HepG2 (cell line): ENCODE measurements around the gene ERFL. TPM values are rescaled to one million over a fixed set of nuclear protein-coding genes. Genes with fewer than 3 reads are reported as not detected.

Source experiments
- ATAC-seq: fragments of 200-7000 bp; cut with Tn5 transposase; 3 replicates; pipeline ENCODE4 v1.9.1; 2020; ENCODE audit warnings: mild to moderate bottlenecking, moderate library complexity
- BruUV-seq: library from RNA; stranded (reverse); fragments of 400-500 nt; replicated peaks from 2 replicates; lab custom pipeline; 2021; lab: Mats Ljungman, UMichigan
- CTCF ChIA-PET: fragments of 300-600 bp; formaldehyde crosslinking; extraction: SDS; loops from one replicate; lab custom pipeline; 2021; ENCODE audit warnings: low total read pairs, inconsistent platforms, low intra/inter-chr PET ratio; lab: Yijun Ruan, JAX
- POLR2A ChIA-PET: fragments of 350-600 bp; sonication (Branson Sonifier 250); formaldehyde crosslinking; loops from one replicate; lab custom pipeline; 2020; ENCODE audit warnings: antibody characterized with exemption, inconsistent platforms; lab: Yijun Ruan, JAX
- DNase-seq: peaks from one replicate; pipeline ENCODE4 v3.0.0-alpha.2; 2015; ENCODE audit warnings: low spot score
- FAIRE-seq: peaks from 3 replicates; lab custom pipeline; 2011; peaks lifted over from hg19 to GRCh38; lab: Jason Lieb, UNC
- H2AFZ ChIP-seq: one replicate; pipeline ENCODE4 v1.6.1; 2011; ENCODE audit warnings: low read length, inconsistent platforms
- H3K27ac ChIP-seq: fragments of 300-600 bp; 3 replicates; pipeline ENCODE4 v1.8.0; 2011; ENCODE audit warnings: mixed run types, mild to moderate bottlenecking, mixed read lengths, low read length, inconsistent platforms; ENCODE audit not compliant: insufficient read depth; ENCODE audit errors: extremely low read length
- H3K27me3 ChIP-seq, 2 experiments: fragments of 200-600 bp in 1 of 2; 2 replicates in 1 of 2; 3 replicates in 1 of 2; pipeline versions ENCODE4 v1.6.0 to v1.8.0; 2011; ENCODE audit warnings: low read length in 2 of 2, mild to moderate bottlenecking in 2 of 2, moderate library complexity in 2 of 2, inconsistent platforms in 1 of 2; ENCODE audit not compliant: insufficient read depth in 2 of 2, control insufficient read depth in 1 of 2
- H3K36me3 ChIP-seq, 2 experiments: fragments of 200-600 bp in 1 of 2; replicated peaks in 1 of 2; 2 replicates in 1 of 2; 3 replicates in 1 of 2; pipeline versions ENCODE4 v1.5.1 to v1.8.0; 2011; ENCODE audit warnings: low read length in 2 of 2, inconsistent platforms in 1 of 2; ENCODE audit not compliant: insufficient read depth in 2 of 2, control insufficient read depth in 1 of 2
- H3K4me1 ChIP-seq: 2 replicates; pipeline ENCODE4 v1.5.1; 2012; ENCODE audit warnings: low read length, inconsistent platforms; ENCODE audit not compliant: insufficient read depth
- H3K4me2 ChIP-seq: 2 replicates; pipeline ENCODE4 v1.6.0; 2011; ENCODE audit warnings: low read depth, low read length, inconsistent platforms
- H3K4me3 ChIP-seq, 3 experiments: fragments of 200-600 bp in 1 of 3; sonication (generic), shearing (Covaris generic) in 1 of 3; replicated peaks in 1 of 3; 2 replicates each; pipeline ENCODE4 v1.5.1; 2011 to 2016; ENCODE audit warnings: low read length in 3 of 3, inconsistent platforms in 2 of 3, low read depth in 2 of 3, mild to moderate bottlenecking in 2 of 3, control low read depth in 1 of 3, mixed read lengths in 1 of 3; ENCODE audit not compliant: insufficient read depth in 1 of 3
- H3K79me2 ChIP-seq: one replicate; pipeline ENCODE4 v1.6.1; 2011; ENCODE audit warnings: low read length, inconsistent platforms; ENCODE audit not compliant: insufficient read depth
- H3K9ac ChIP-seq: 2 replicates; pipeline ENCODE4 v1.6.0; 2011; ENCODE audit warnings: mild to moderate bottlenecking, low read depth, low read length, inconsistent platforms; ENCODE audit not compliant: insufficient read depth
- H3K9me3 ChIP-seq: 2 replicates; pipeline ENCODE4 v1.5.1; 2012; ENCODE audit warnings: mild to moderate bottlenecking, low read length
- H4K20me1 ChIP-seq: 2 replicates; pipeline ENCODE4 v1.6.0; 2011; ENCODE audit warnings: inconsistent platforms, mild to moderate bottlenecking, low read length, moderate library complexity; ENCODE audit not compliant: insufficient read depth
- EED ChIP-seq: sonication (generic); formaldehyde crosslinking; IDR thresholded peaks from 2 replicates; pipeline ENCODE4 v1.5.0; 2020; ENCODE audit warnings: mild to moderate bottlenecking, missing genetic modification reagents
- HNF4G ChIP-seq, 2 experiments: sonication (generic) in 1 of 2; formaldehyde crosslinking in 1 of 2; IDR thresholded peaks; 2 replicates each; pipeline versions ENCODE4 v1.4.0 to v1.6.1; 2011 to 2020; ENCODE audit warnings: borderline replicate concordance in 2 of 2, low read depth in 2 of 2, mild to moderate bottlenecking in 2 of 2, low read length in 1 of 2, missing genetic modification reagents in 1 of 2, moderate library complexity in 1 of 2
- ISX ChIP-seq: sonication (generic); formaldehyde crosslinking; conservative IDR thresholded peaks from 2 replicates; pipeline ENCODE4 v1.5.0; 2020; ENCODE audit warnings: missing genetic modification reagents
- KDM1A ChIP-seq: IDR thresholded peaks from 2 replicates; pipeline ENCODE4 v1.6.1; 2016; ENCODE audit warnings: missing compliant biosample characterization
- KMT2B ChIP-seq: IDR thresholded peaks from 2 replicates; pipeline ENCODE4 v1.6.1; 2016; ENCODE audit warnings: missing genetic modification reagents, missing compliant biosample characterization
- MEF2D ChIP-seq: sonication (generic); formaldehyde crosslinking; IDR thresholded peaks from 2 replicates; pipeline ENCODE4 v1.5.1; 2020; ENCODE audit warnings: mild to moderate bottlenecking, missing genetic modification reagents
- PRPF4 ChIP-seq: fragments of 200-400 bp; formaldehyde crosslinking; IDR thresholded peaks from 2 replicates; pipeline ENCODE4 v1.6.1; 2016; ENCODE audit warnings: low read length, low read depth; ENCODE audit not compliant: poor library complexity, severe bottlenecking
- RFX3 ChIP-seq: IDR thresholded peaks from 2 replicates; pipeline ENCODE4 v1.6.1; 2016; ENCODE audit warnings: missing biosample characterization, missing genetic modification reagents
- SAFB2 ChIP-seq: sonication (generic); formaldehyde crosslinking; IDR thresholded peaks from 2 replicates; pipeline ENCODE4 v1.5.1; 2020; ENCODE audit warnings: missing genetic modification reagents, low read depth, mild to moderate bottlenecking, borderline replicate concordance
- ZFP62 ChIP-seq: sonication (generic); formaldehyde crosslinking; IDR thresholded peaks from 2 replicates; pipeline ENCODE4 v1.4.0; 2020; ENCODE audit warnings: missing genetic modification reagents
- ZNF24 ChIP-seq: fragments of 450-650 bp; IDR thresholded peaks from 2 replicates; pipeline ENCODE4 v1.6.1; 2017; ENCODE audit warnings: antibody characterized with exemption, mild to moderate bottlenecking
- ZNF256 ChIP-seq: sonication (generic); formaldehyde crosslinking; conservative IDR thresholded peaks from 2 replicates; pipeline ENCODE4 v1.4.0; 2020; ENCODE audit warnings: missing genetic modification reagents
- ZNF3 ChIP-seq: IDR thresholded peaks from 2 replicates; pipeline ENCODE4 v1.7.0; 2017; ENCODE audit warnings: inconsistent platforms
- ZNF337 ChIP-seq: sonication (generic); formaldehyde crosslinking; IDR thresholded peaks from 2 replicates; pipeline ENCODE4 v1.5.1; 2020; ENCODE audit warnings: missing genetic modification reagents, low read depth, mild to moderate bottlenecking, borderline replicate concordance
- ZNF530 ChIP-seq: sonication (generic); formaldehyde crosslinking; IDR thresholded peaks from 2 replicates; pipeline ENCODE4 v1.5.0; 2020; ENCODE audit warnings: low read depth, mild to moderate bottlenecking, missing genetic modification reagents
- WGBS: methylation state at CpG from one replicate; pipeline ENCODE4 v1.1.6; 2017; ENCODE audit warnings: low lambda C conversion rate; 5-methylcytosine and 5-hydroxymethylcytosine counted together
- in situ Hi-C: cut with HindIII; loops from 2 replicates; pipeline ENCODE4 v1.10.0; 2017; ENCODE audit warnings: low pct_unique_long_range_greater_than_20kb; ENCODE audit not compliant: extremely low pct_ligation_motif_present
- intact Hi-C: fragments of 100-400 bp; cut with micrococcal nuclease; formaldehyde crosslinking; loops from one replicate; pipeline ENCODE4 v1.10.0; 2022; ENCODE audit not compliant: unreplicated experiment
- polyA plus RNA-seq, 8 experiments: library from polyadenylated mRNA; depleted of rRNA in 3 of 8; stranded (reverse) in 7 of 8; unstranded in 1 of 8; fragments of >200 nt; fragmentation: Illumina TruSeq in 4 of 8; extraction: Trizol in 4 of 8; gene quantifications; 2 replicates each; pipeline versions ENCODE4 v1.2.1 to v1.2.3, GENCODE V29; 2011 to 2016; ENCODE audit warnings: low read depth in 4 of 8, missing spikeins in 1 of 8, mixed read lengths in 1 of 8; ENCODE audit not compliant: insufficient read depth in 1 of 8
- total RNA-seq, 5 experiments: library from RNA; depleted of rRNA; stranded (reverse); fragments of >200 nt; fragmentation: Illumina TruSeq; extraction: Trizol; gene quantifications; 2 replicates each; pipeline ENCODE4 v1.2.3, GENCODE V29; 2016; ENCODE audit warnings: low read depth in 1 of 5

Gene ERFL
- total and polyA plus RNA-seq, 2 of the 13 experiments (the other 11 are each of a cell fraction or from before 2014, with no cell fraction given): not detected

DNA sequence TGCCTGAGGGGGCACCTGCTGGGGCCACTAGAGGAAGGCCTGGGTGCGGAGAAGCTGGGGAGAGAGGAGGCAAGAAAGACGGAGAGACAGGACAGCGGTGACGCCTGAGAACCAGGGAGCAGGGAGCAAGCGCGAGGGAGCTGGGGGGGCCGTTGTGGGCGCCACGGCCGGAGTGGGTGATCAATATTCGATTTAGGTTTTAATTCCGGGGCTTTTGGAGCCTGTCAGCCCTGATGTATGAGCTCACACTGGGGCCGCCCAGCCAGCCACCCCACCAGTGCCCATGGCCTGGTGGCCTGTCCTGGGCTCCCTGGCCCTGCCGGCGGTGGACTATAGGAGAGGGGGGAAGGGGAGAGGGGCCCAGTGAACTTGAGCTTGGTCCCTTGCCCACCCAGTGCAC is 8.7 kb upstream of the ERFL start:
- Histone ChIP-seq H3K4me3 (no peak overlapping the region), H4K20me1 (peaks cover 6% of the 10 kb centered on the region; the same call in 1 of the 2 replicates), H3K4me2 (no peak overlapping the region), H3K9me3 (no peaks in the 10 kb centered on the region), H3K4me1 (no peaks in the 10 kb centered on the region), H2AFZ (no peak overlapping the region), H3K9ac (no peak overlapping the region)
- ATAC-seq: no peak; the same call in 2 of the 3 replicates
- no peak for FAIRE-seq
- in situ Hi-C loops: loop anchor here (10.0 kb wide), 1 partner anchor 52 kb away; the partner anchor contains the start of gene ARHGEF1
- intact Hi-C loops: no loop called here
- WGBS: 29% methylated on average over 12 of the region's 15 CpGs
- no peak for DNase-seq
- no peak for TF ChIP-seq ZNF337
- TF ChIP-seq SAFB2 (CRISPR knock-in tag): no peak
- no peak for TF ChIP-seq ZNF256 (CRISPR knock-in tag)
- TF ChIP-seq PRPF4: no peak
- no peak for TF ChIP-seq ZNF24
- TF ChIP-seq KMT2B (CRISPR knock-in tag): no peak
- TF ChIP-seq EED (CRISPR knock-in tag): no peak
- TF ChIP-seq ISX (CRISPR knock-in tag): no peak
- no peak for TF ChIP-seq HNF4G (IDR thresholded peaks at IDR 0.05; ENCODE audit: borderline replicate concordance, low read depth, low read length)
- TF ChIP-seq HNF4G (CRISPR knock-in tag; IDR thresholded peaks at IDR 0.05; ENCODE audit: borderline replicate concordance, low read depth): no peak
- TF ChIP-seq ZNF3 (CRISPR knock-in tag): no peak
- no peak for TF ChIP-seq RFX3 (CRISPR knock-in tag)
- no peak for TF ChIP-seq KDM1A (CRISPR knock-in tag)
- TF ChIP-seq MEF2D (CRISPR knock-in tag): no peak
- TF ChIP-seq ZNF530 (CRISPR knock-in tag): no peak
- no peak for TF ChIP-seq ZFP62 (CRISPR knock-in tag)
- TF ChIP-seq, all 625 proteins: peak for 0
- CTCF ChIA-PET: no interaction called here
- POLR2A ChIA-PET: no interaction called here
- Histone ChIP-seq H3K27ac (no peak overlapping the region), H3K36me3 (no peaks in the 10 kb centered on the region), H3K79me2 (no peaks in the 10 kb centered on the region), H3K27me3 (peaks cover 14 to 71% of the 10 kb centered on the region in 2 experiments; a peak in 4 of 5 replicates)
- no TSS peak for BruUV-seq
